Natural killer cell (primary cell): ENCODE measurements around the gene ASCC3. TPM values are rescaled to one million over a fixed set of nuclear protein-coding genes. Genes with fewer than 3 reads are reported as not detected.

Source experiments
- ATAC-seq, 3 donors: fragments of 150-1000 bp in 2 of 3; fragments of 200-7000 bp in 1 of 3; cut with Tn5 transposase; 1 replicate in 1 of 3; 2 replicates in 2 of 3; pipeline ENCODE4 v1.10.0; 2021; ENCODE audit warnings: mild to moderate bottlenecking in 2 of 3, moderate library complexity in 2 of 3
- DNase-seq, 2 donors: peaks; one replicate each; pipeline versions ENCODE4 v3.0.0 to v3.0.0-alpha.2; 2013 to 2021; ENCODE audit warnings: mixed read lengths in 1 of 2
- H3K27ac ChIP-seq: one replicate; pipeline ENCODE4 v1.5.1; 2013; ENCODE audit warnings: mild to moderate bottlenecking, low read length
- H3K27me3 ChIP-seq: one replicate; pipeline ENCODE4 v1.6.1; 2013; ENCODE audit warnings: low read length; ENCODE audit not compliant: control insufficient read depth, insufficient read depth
- H3K36me3 ChIP-seq: one replicate; pipeline ENCODE4 v1.6.1; 2013; ENCODE audit warnings: low read length; ENCODE audit not compliant: control insufficient read depth, insufficient read depth
- H3K4me1 ChIP-seq: one replicate; pipeline ENCODE4 v1.6.1; 2013; ENCODE audit warnings: low read length; ENCODE audit not compliant: control insufficient read depth, insufficient read depth
- H3K4me3 ChIP-seq: one replicate; pipeline ENCODE4 v1.5.1; 2013; ENCODE audit warnings: low read length
- H3K9me3 ChIP-seq: one replicate; pipeline ENCODE4 v1.6.1; 2013; ENCODE audit warnings: low read length; ENCODE audit not compliant: control insufficient read depth, insufficient read depth
- H3K27ac Mint-ChIP-seq, 2 donors: one replicate each; pipeline ENCODE4 v1.8.0; 2022; ENCODE audit warnings: mild to moderate bottlenecking in 2 of 2, mixed read lengths in 2 of 2, moderate library complexity in 1 of 2
- H3K27me3 Mint-ChIP-seq, 2 donors: one replicate each; pipeline ENCODE4 v1.8.0; 2022; ENCODE audit warnings: low read depth in 2 of 2, mixed read lengths in 2 of 2
- H3K36me3 Mint-ChIP-seq: one replicate; pipeline ENCODE4 v1.8.0; 2022; ENCODE audit warnings: mixed read lengths
- H3K4me1 Mint-ChIP-seq, 2 donors: one replicate each; pipeline ENCODE4 v1.8.0; 2022; ENCODE audit warnings: mixed read lengths in 2 of 2
- H3K4me3 Mint-ChIP-seq: one replicate; pipeline ENCODE4 v1.8.0; 2022; ENCODE audit warnings: mild to moderate bottlenecking, moderate library complexity, mixed read lengths
- H3K9me3 Mint-ChIP-seq, 2 donors: one replicate each; pipeline ENCODE4 v1.8.0; 2022; ENCODE audit warnings: mixed read lengths in 2 of 2
- WGBS: methylation state at CpG from one replicate; pipeline ENCODE4 v1.1.7; 2013; ENCODE audit warnings: missing lambda C conversion rate; ENCODE audit not compliant: insufficient coverage; 5-methylcytosine and 5-hydroxymethylcytosine counted together
- intact Hi-C: fragments of 100-400 bp; cut with micrococcal nuclease; formaldehyde crosslinking; loops from one replicate; pipeline ENCODE4 v1.14.2; 2022
- total RNA-seq, 4 donors: library from RNA; stranded (reverse); fragments of 120-200 nt in 1 of 4; gene quantifications; one replicate each; pipeline versions ENCODE4 v1.2.3 to v1.2.4, GENCODE V29; 2013 to 2022
- TF ChIP-seq, protein P1 (sequence below): fragments of 200-600 bp; IDR thresholded peaks from one replicate; pipeline ENCODE4 v1.8.0; 2022; ENCODE audit warnings: antibody characterized with exemption

The ASCC3 gene
- total RNA-seq, 3 donors from 2014 or later (not counting 1 experiment from before 2014, with no cell fraction given), result 42.3 to 50.0 (median 44.1) TPM

DNA sequence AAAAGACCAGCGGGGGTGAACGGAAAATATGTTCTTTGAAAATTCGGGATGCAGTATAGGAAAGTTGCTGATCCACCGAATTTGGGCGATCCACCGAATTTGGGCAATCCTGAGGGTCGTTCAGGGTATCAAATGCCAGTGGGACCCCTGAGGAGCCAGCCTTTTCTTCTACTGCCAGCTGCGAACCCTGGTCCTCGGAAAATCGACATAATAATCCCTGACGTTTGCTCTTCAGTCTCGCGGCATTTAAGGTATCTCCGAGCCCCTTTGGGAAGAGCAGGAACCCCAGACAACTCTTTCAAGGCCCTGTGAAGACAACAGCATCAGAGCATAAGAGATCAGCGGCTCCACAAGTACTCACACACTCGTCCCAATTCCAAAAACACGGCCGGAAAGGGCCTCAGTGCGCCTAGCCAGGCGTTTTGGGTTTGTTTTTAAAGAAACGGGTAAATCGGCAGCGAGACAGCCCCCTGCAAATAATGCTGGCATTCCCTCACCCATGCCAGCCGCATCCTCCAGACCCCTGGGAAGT lies 417.4 kb downstream of the ASCC3 start:
- Mint-ChIP-seq H3K4me3 (no peak overlapping the region), H3K9me3 (peaks cover 2% of the 10 kb centered on the region in 2 donors), H3K36me3 (peaks cover 36% of the 10 kb centered on the region), H3K27me3 (peaks cover 65 to 88% of the 10 kb centered on the region in 2 donors), H3K27ac (no peak overlapping the region), H3K4me1 (peaks cover 18 to 20% of the 10 kb centered on the region in 2 donors)
- Histone ChIP-seq H3K4me1 (peaks cover 29% of the 10 kb centered on the region), H3K27me3 (peaks cover 87% of the 10 kb centered on the region), H3K36me3 (no peaks in the 10 kb centered on the region), H3K27ac (no peak overlapping the region), H3K4me3 (no peak overlapping the region), H3K9me3 (peaks cover 24% of the 10 kb centered on the region)
- WGBS, result 8% methylated on average over 24 of the region's 24 CpGs
- TF ChIP-seq, protein P1, sequence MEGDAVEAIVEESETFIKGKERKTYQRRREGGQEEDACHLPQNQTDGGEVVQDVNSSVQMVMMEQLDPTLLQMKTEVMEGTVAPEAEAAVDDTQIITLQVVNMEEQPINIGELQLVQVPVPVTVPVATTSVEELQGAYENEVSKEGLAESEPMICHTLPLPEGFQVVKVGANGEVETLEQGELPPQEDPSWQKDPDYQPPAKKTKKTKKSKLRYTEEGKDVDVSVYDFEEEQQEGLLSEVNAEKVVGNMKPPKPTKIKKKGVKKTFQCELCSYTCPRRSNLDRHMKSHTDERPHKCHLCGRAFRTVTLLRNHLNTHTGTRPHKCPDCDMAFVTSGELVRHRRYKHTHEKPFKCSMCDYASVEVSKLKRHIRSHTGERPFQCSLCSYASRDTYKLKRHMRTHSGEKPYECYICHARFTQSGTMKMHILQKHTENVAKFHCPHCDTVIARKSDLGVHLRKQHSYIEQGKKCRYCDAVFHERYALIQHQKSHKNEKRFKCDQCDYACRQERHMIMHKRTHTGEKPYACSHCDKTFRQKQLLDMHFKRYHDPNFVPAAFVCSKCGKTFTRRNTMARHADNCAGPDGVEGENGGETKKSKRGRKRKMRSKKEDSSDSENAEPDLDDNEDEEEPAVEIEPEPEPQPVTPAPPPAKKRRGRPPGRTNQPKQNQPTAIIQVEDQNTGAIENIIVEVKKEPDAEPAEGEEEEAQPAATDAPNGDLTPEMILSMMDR, result no peak
- ATAC-seq, result no peak
- no peak for DNase-seq
- intact Hi-C loops, result no loop called here

DNA sequence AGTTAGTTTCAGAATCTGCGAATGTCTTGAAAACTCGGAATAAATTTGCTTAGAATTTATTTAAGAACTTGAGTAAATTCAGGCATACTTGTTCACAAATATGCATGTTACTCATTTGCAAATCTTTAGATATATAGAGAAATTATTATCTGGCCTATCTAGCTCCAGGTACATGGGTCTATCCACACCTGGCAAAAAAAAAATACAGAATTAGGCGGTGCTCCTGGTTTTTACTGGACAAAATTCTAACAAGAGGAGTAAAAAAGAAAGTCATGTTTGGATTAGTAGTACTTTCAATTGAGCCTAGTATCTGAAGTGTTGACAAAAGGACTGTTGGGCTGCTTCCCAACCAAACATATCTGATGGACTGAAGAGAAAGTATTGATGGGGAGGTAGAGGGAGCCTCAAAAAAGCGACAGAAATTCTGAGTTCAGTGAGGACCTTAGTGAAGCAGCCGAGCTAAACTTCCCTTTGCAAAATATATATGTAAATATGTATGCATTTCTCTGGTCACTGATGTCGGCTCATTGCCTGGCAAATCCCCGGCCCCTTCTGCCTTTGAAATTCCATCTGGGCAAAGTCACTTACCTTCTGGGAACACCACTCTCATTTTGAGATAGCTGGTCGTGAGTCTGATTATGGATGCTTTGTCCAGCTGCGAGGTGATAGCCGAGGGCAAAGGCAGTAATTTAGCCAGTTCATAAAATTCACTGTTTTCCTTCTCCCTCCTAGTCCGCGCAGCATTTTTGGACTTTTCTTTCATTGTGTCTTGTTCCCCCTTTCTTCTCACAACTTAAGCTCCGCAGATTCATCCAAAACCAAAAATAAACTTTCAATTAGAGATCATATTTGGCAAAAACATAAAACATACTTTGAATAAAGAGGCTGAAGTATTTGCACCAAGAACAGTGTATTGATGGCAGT lies 418.2 kb downstream of the ASCC3 start:
- Mint-ChIP-seq H3K27ac (no peak overlapping the region), H3K4me3 (no peak overlapping the region), H3K9me3 (peaks cover 2 to 3% of the 10 kb centered on the region in 2 donors), H3K4me1 (peaks cover 18 to 22% of the 10 kb centered on the region in 2 donors), H3K27me3 (peaks cover 68 to 91% of the 10 kb centered on the region in 2 donors), H3K36me3 (peaks cover 37% of the 10 kb centered on the region)
- ATAC-seq (no peak), DNase-seq (no peak)
- TF ChIP-seq, protein P1, result no peak
- Histone ChIP-seq H3K4me3 (no peak overlapping the region), H3K9me3 (peaks cover 32% of the 10 kb centered on the region), H3K4me1 (peaks cover 29% of the 10 kb centered on the region), H3K27ac (no peak overlapping the region), H3K36me3 (no peaks in the 10 kb centered on the region), H3K27me3 (peaks cover 87% of the 10 kb centered on the region)
- intact Hi-C loops, result no loop called here
- 22% methylated on average over 12 of the region's 13 CpGs for WGBS

DNA sequence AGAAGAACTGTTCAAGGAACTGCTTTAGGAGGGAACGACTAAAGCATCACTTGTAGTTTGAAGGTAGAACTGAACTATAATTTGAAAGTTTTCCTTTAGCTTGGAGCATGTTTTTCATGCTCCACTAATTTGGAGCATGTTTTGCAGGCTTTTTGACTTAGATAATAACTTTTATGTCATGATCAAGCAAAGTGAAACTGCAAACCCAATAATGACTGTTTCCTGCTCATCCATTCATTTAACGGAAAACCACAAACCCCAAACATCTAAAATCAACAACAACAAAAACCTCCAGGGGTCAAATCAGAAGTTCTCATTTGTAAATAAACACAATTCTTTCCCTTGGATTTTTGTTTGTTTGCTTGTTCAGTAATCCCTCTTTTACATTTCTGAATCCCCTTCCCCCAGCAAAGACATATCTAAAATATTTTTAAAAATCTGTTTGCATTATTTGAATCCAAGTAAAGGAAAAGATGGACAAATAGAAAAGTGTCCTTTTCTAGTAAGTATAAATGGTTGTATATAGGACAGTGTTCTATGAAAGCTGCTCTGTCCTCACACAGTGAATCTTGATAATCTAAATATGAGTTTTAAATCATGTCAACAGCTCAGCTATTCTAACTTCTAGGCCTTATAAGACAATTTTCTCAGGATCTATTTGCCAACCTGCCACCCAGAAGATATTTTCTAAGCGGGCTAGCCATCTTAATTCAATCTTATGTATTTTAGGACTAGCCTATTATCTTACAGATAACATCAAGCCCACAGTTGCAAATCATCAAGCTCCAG lies 419.0 kb downstream of the ASCC3 start:
- Mint-ChIP-seq H3K27me3 (peaks cover 68 to 86% of the 10 kb centered on the region in 2 donors), H3K4me1 (peaks cover 18 to 25% of the 10 kb centered on the region in 2 donors), H3K9me3 (peaks cover 2 to 5% of the 10 kb centered on the region in 2 donors), H3K4me3 (peak overlapping the region; percentile 41), H3K36me3 (peaks cover 37% of the 10 kb centered on the region), H3K27ac (no peak overlapping the region)
- H3K36me3 ChIP-seq, result no peaks in the 10 kb centered on the region
- peaks cover 37% of the 10 kb centered on the region for H3K9me3 ChIP-seq
- H3K27me3 ChIP-seq, result peaks cover 87% of the 10 kb centered on the region
- H3K27ac ChIP-seq, result no peak overlapping the region
- WGBS, result 0% methylated on average over 3 of the region's 3 CpGs
- TF ChIP-seq, protein P1, result no peak
- no peak for ATAC-seq
- intact Hi-C loops, result no loop called here
- no peak for DNase-seq
- no peak overlapping the region for H3K4me3 ChIP-seq
- H3K4me1 ChIP-seq, result peaks cover 27% of the 10 kb centered on the region
